ENCODE data around the gene DPYSL4.

DPYSL4 gene

GRCh38 chr10:132238371-132239125 lies 51.8 kb downstream of the DPYSL4 start:
- in situ Hi-C loops (cut with HindIII; ENCODE audit: low sequenced_read_pairs) = loop anchor here (10.0 kb wide), 3 partner anchors 46 to 416 kb away; no protein-coding TSS in a partner anchor

- in situ Hi-C loops (cut with HindIII; ENCODE audit: low sequenced_read_pairs) = loop anchor here (10.0 kb wide), 3 partner anchors 45 to 415 kb away; no protein-coding TSS in a partner anchor
These were observed 52.6 kb downstream of the DPYSL4 start for GRCh38 chr10:132239126-132240031.

- in situ Hi-C loops (cut with HindIII; ENCODE audit: low sequenced_read_pairs) = no loop called here
These were observed 53.4 kb downstream of the DPYSL4 start for GRCh38 chr10:132240156-132240555.

- in situ Hi-C loops (cut with HindIII; ENCODE audit: low sequenced_read_pairs) = no loop called here
These were observed 53.8 kb downstream of the DPYSL4 start for GRCh38 chr10:132240581-132240980.

- in situ Hi-C loops (cut with HindIII; ENCODE audit: low sequenced_read_pairs) = no loop called here
These were observed 54.3 kb downstream of the DPYSL4 start for GRCh38 chr10:132241086-132241485.

GRCh38 chr10:132241496-132241895 lies 54.7 kb downstream of the DPYSL4 start:
- in situ Hi-C loops (cut with HindIII; ENCODE audit: low sequenced_read_pairs) = no loop called here

GRCh38 chr10:132242103-132242840 lies 55.5 kb downstream of the DPYSL4 start:
- in situ Hi-C loops (cut with HindIII; ENCODE audit: low sequenced_read_pairs) = no loop called here

- in situ Hi-C loops (cut with HindIII; ENCODE audit: low sequenced_read_pairs) = no loop called here
These were observed 56.4 kb downstream of the DPYSL4 start for GRCh38 chr10:132243141-132243540.

GRCh38 chr10:132243626-132244025 lies 56.9 kb downstream of the DPYSL4 start:
- in situ Hi-C loops (cut with HindIII; ENCODE audit: low sequenced_read_pairs) = no loop called here

GRCh38 chr10:132245056-132245455 lies 58.3 kb downstream of the DPYSL4 start:
- in situ Hi-C loops (cut with HindIII; ENCODE audit: low sequenced_read_pairs) = no loop called here

GRCh38 chr10:132246296-132246695 lies 59.5 kb downstream of the DPYSL4 start:
- in situ Hi-C loops (cut with HindIII; ENCODE audit: low sequenced_read_pairs) = no loop called here

GRCh38 chr10:132247943-132248342 lies 61.2 kb downstream of the DPYSL4 start:
- in situ Hi-C loops (cut with HindIII; ENCODE audit: low sequenced_read_pairs) = no loop called here

- in situ Hi-C loops (cut with HindIII; ENCODE audit: low sequenced_read_pairs) = no loop called here
These were observed 61.9 kb downstream of the DPYSL4 start for GRCh38 chr10:132248455-132249225.

- in situ Hi-C loops (cut with HindIII; ENCODE audit: low sequenced_read_pairs) = no loop called here
These were observed 62.5 kb downstream of the DPYSL4 start for GRCh38 chr10:132249226-132249724.

GRCh38 chr10:132249824-132250375 lies 63.2 kb downstream of the DPYSL4 start:
- in situ Hi-C loops (cut with HindIII; ENCODE audit: low sequenced_read_pairs) = no loop called here

- in situ Hi-C loops (cut with HindIII; ENCODE audit: low sequenced_read_pairs) = no loop called here
These were observed 64.0 kb downstream of the DPYSL4 start for GRCh38 chr10:132250481-132251475.

GRCh38 chr10:132251928-132252327 lies 65.2 kb downstream of the DPYSL4 start:
- in situ Hi-C loops (cut with HindIII; ENCODE audit: low sequenced_read_pairs) = no loop called here

GRCh38 chr10:132252412-132252811 lies 65.7 kb downstream of the DPYSL4 start:
- in situ Hi-C loops (cut with HindIII; ENCODE audit: low sequenced_read_pairs) = no loop called here

Data from endothelial cell of hepatic sinusoid (primary cell).